ENCODE results near the gene HEATR5B. TPM values are rescaled to one million over a fixed set of nuclear protein-coding genes. Genes with fewer than 3 reads are reported as not detected.

The HEATR5B gene
- total RNA-seq, 4 donors from 2014 or later: 29.9 to 33.7 (median 31.1) TPM

GRCh38 chr2:37020212-37020886 lies 63.8 kb downstream of the HEATR5B start:
- TF ChIP-seq CTCF (IDR thresholded peaks at IDR 0.05) (no peak), POLR2A (IDR thresholded peaks at IDR 0.05) (no peak)
- DNase-seq (ENCODE audit: low spot score in 2 of 2): peak; percentile 22 to 87
- intact Hi-C loops (cut with DNase I; ENCODE audit: low total_unique reads): no loop called here
- WGBS, 2 donors: 57 to 58% methylated on average over 5 of the region's 5 CpGs
- H3K4me3 ChIP-seq (ENCODE audit: low read depth, poor library complexity, severe bottlenecking): no peak overlapping the region

DNA sequence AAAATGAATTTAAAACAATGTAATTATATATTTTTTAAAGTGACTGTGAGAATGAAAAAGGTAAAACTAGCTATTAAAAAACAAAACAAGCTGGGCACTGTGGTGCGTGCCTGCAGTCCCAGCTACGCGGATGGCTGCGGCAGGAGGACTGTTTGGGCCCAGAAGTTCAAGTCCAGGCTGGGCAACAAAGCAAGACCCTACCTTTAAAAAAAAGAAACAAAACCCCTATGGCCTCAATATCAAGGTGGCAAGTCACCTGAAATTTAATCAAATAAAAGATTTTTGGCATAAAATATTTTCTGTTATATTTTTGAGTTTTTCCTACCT lies 70.9 kb downstream of the HEATR5B start:
- intact Hi-C loops (cut with DNase I; ENCODE audit: low total_unique reads): no loop called here
- H3K4me3 ChIP-seq (ENCODE audit: low read depth, poor library complexity, severe bottlenecking): no peak overlapping the region
- DNase-seq (ENCODE audit: low spot score in 2 of 2): no peak
- TF ChIP-seq CTCF (IDR thresholded peaks at IDR 0.05) (no peak), POLR2A (IDR thresholded peaks at IDR 0.05) (no peak)
- 96% methylated on average over 4 of the region's 4 CpGs for WGBS, 2 donors

- intact Hi-C loops (cut with DNase I; ENCODE audit: low total_unique reads): no loop called here
- WGBS, 2 donors: 86 to 90% methylated on average over 5 of the region's 5 CpGs
- no peak for TF ChIP-seq POLR2A (IDR thresholded peaks at IDR 0.05)
- no peak for TF ChIP-seq CTCF (IDR thresholded peaks at IDR 0.05)
These were observed 73.0 kb downstream of the HEATR5B start for GRCh38 chr2:37011130-37011529.

DNA sequence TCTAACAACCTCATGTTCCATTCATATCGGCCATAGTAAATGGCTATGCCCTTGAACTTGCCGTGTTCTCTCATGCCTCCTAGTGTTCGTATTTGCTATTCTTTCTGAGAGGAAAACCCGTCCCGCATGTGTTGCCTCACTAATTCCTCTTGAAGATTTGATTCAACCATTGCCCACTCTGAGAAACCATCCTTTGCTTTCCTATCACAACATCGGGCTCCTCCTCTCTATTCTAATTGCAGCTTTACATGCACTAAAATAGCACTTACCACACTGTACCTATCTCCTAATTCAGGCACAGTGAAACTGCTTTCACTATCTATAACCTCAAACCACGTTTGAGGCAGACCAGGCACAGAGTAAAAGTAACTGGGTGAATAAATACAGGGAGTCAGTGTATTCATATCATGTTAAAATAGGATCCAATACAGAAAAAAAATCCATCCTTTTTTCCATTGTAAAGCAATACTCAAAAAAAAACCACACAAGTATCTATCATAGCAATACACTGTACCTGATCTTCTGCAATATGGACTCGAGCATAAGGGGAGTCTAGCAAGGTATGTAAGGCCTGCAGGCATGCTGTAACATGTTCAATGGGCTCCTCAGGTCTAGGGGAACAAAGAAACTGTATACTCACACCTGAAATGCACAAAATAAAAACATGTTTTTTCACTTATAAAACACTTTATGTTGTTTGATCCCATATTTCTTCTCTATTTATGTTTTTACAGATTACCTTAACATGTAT lies 78.9 kb downstream of the HEATR5B start:
- H3K4me3 ChIP-seq (ENCODE audit: low read depth, poor library complexity, severe bottlenecking): no peak overlapping the region
- no peak for DNase-seq (ENCODE audit: low spot score in 2 of 2)
- WGBS, 2 donors: 70 to 76% methylated on average over 8 of the region's 8 CpGs
- intact Hi-C loops (cut with DNase I; ENCODE audit: low total_unique reads): loop anchor here (10.0 kb wide), 1 partner anchor 220 kb away; no protein-coding TSS in a partner anchor
- TF ChIP-seq CTCF (IDR thresholded peaks at IDR 0.05) (no peak), POLR2A (IDR thresholded peaks at IDR 0.05) (no peak)

More at GRCh38 chr2:37011130-37011529, 73.0 kb downstream of the HEATR5B start:
- H3K4me3 ChIP-seq (ENCODE audit: low read depth, poor library complexity, severe bottlenecking): no peak overlapping the region
- no peak for DNase-seq (ENCODE audit: low spot score in 2 of 2)

- TF ChIP-seq CTCF (IDR thresholded peaks at IDR 0.05) (no peak), POLR2A (IDR thresholded peaks at IDR 0.05) (no peak)
- DNase-seq (ENCODE audit: low spot score in 2 of 2): no peak
- no peak overlapping the region for H3K4me3 ChIP-seq (ENCODE audit: low read depth, poor library complexity, severe bottlenecking)
- intact Hi-C loops (cut with DNase I; ENCODE audit: low total_unique reads): loop anchor here (10.0 kb wide), 1 partner anchor 216 kb away; no protein-coding TSS in a partner anchor
- 83 to 94% methylated on average over 2 of the region's 2 CpGs for WGBS, 2 donors
These were observed 83.1 kb downstream of the HEATR5B start for GRCh38 chr2:37000988-37001556.

Data from lower leg skin (tissue), 4 donors.